Common myeloid progenitor, CD34-positive (primary cell): ENCODE results near the gene ETS1.

ENCODE experiments used
- CTCF ChIA-PET: fragments of 350-600 bp; sonication (Branson Sonifier 250); formaldehyde crosslinking; loops from one replicate; lab custom pipeline; 2021; ENCODE audit warnings: antibody characterized with exemption; lab: Charles Lee
- POLR2A ChIA-PET: fragments of 350-600 bp; sonication (Branson Sonifier 250); formaldehyde crosslinking; loops from one replicate; lab custom pipeline; 2021; ENCODE audit warnings: antibody characterized with exemption; lab: Charles Lee
- DNase-seq, 3 donors: peaks; one replicate each; pipeline versions ENCODE4 v3.0.0 to v3.0.0-alpha.2; 2013
- H3K27ac ChIP-seq, 2 experiments: 1 replicate in 1 of 2; 2 replicates in 1 of 2; pipeline ENCODE4 v1.7.0; 2013; ENCODE audit warnings: inconsistent platforms in 2 of 2, low read length in 2 of 2, mild to moderate bottlenecking in 2 of 2, low read depth in 1 of 2, moderate library complexity in 1 of 2; ENCODE audit not compliant: severe bottlenecking in 2 of 2, insufficient read depth in 1 of 2, poor library complexity in 1 of 2
- H3K27me3 ChIP-seq, 5 experiments: replicated peaks in 2 of 5; 1 replicate in 3 of 5; 2 replicates in 2 of 5; pipeline versions ENCODE4 v1.6.1 to v1.7.0; 2013; ENCODE audit warnings: low read length in 4 of 5, mild to moderate bottlenecking in 2 of 5, moderate library complexity in 2 of 5, inconsistent platforms in 1 of 5; ENCODE audit not compliant: insufficient read depth in 5 of 5, control insufficient read depth in 4 of 5
- H3K36me3 ChIP-seq, 4 experiments: 1 replicate in 2 of 4; 2 replicates in 2 of 4; pipeline versions ENCODE4 v1.6.1 to v1.7.0; 2013; ENCODE audit warnings: low read length in 3 of 4, control low read depth in 1 of 4, mild to moderate bottlenecking in 1 of 4; ENCODE audit not compliant: control insufficient read depth in 4 of 4, insufficient read depth in 4 of 4
- H3K4me1 ChIP-seq, 4 experiments: 1 replicate in 3 of 4; 2 replicates in 1 of 4; pipeline versions ENCODE4 v1.6.1 to v1.7.1; 2013; ENCODE audit warnings: low read length in 3 of 4, mild to moderate bottlenecking in 3 of 4, control low read depth in 1 of 4, inconsistent platforms in 1 of 4, moderate library complexity in 1 of 4; ENCODE audit not compliant: control insufficient read depth in 4 of 4, insufficient read depth in 4 of 4; ENCODE audit errors: control extremely low read depth in 1 of 4
- H3K4me3 ChIP-seq, 7 experiments: 1 replicate in 4 of 7; 2 replicates in 3 of 7; pipeline versions ENCODE4 v1.5.1 to v1.7.0; 2013; ENCODE audit warnings: mild to moderate bottlenecking in 7 of 7, low read length in 6 of 7, moderate library complexity in 6 of 7, inconsistent platforms in 2 of 7, low read depth in 2 of 7, control low read depth in 1 of 7; ENCODE audit not compliant: insufficient read depth in 4 of 7, control insufficient read depth in 1 of 7; ENCODE audit errors: extremely low read depth in 1 of 7
- H3K9me3 ChIP-seq, 5 experiments: 1 replicate in 4 of 5; 2 replicates in 1 of 5; pipeline versions ENCODE4 v1.6.1 to v1.7.1; 2013; ENCODE audit warnings: low read length in 4 of 5, mild to moderate bottlenecking in 2 of 5, inconsistent platforms in 1 of 5, low read depth in 1 of 5, moderate library complexity in 1 of 5; ENCODE audit not compliant: control insufficient read depth in 4 of 5, insufficient read depth in 2 of 5; ENCODE audit errors: control extremely low read depth in 1 of 5
- WGBS: methylation state at CpG from one replicate; pipeline ENCODE4 v1.1.5; 2013; ENCODE audit not compliant: insufficient coverage; 5-methylcytosine and 5-hydroxymethylcytosine counted together

Gene ETS1

GRCh38 chr11:128535468-128536457 is 51.6 kb downstream of the ETS1 start:
- CTCF ChIA-PET, result interaction anchor here (1.1 to 2.3 kb wide), 4 partner anchors 10 to 19 kb away, joined by 3 to 16 read pairs (median 4); no protein-coding TSS in a partner anchor
- Histone ChIP-seq H3K36me3 (no peaks in the 10 kb centered on the region), H3K9me3 (no peaks in the 10 kb centered on the region), H3K27ac (no peak overlapping the region), H3K27me3 (no peaks in the 10 kb centered on the region), H3K4me3 (no peak overlapping the region), H3K4me1 (peaks cover 0 to 5% (median 2%) of the 10 kb centered on the region in 4 experiments)
- no CpG with 5 or more reads among the region's 1 CpG for WGBS
- DNase-seq, result no peak
- POLR2A ChIA-PET, result no interaction called here

- Histone ChIP-seq H3K9me3 (no peaks in the 10 kb centered on the region), H3K4me1 (peaks cover 0 to 5% (median 2%) of the 10 kb centered on the region in 4 experiments), H3K27ac (no peak overlapping the region), H3K27me3 (no peaks in the 10 kb centered on the region), H3K36me3 (no peaks in the 10 kb centered on the region), H3K4me3 (no peak overlapping the region)
- ChIA-PET POLR2A (no interaction called here), CTCF (no interaction called here)
- DNase-seq, result no peak
- WGBS, result no CpG with 5 or more reads among the region's 2 CpGs
These were observed 53.9 kb downstream of the ETS1 start for GRCh38 chr11:128533472-128533871.

- Histone ChIP-seq H3K36me3 (no peaks in the 10 kb centered on the region), H3K9me3 (no peaks in the 10 kb centered on the region), H3K27me3 (no peaks in the 10 kb centered on the region), H3K4me1 (peaks cover 1 to 11% (median 6%) of the 10 kb centered on the region in 4 experiments), H3K27ac (no peak overlapping the region), H3K4me3 (no peak overlapping the region)
- WGBS, result 96% methylated on average over 3 of the region's 6 CpGs
- ChIA-PET POLR2A (no interaction called here), CTCF (no interaction called here)
- DNase-seq, result no peak
These were observed 54.7 kb downstream of the ETS1 start for GRCh38 chr11:128532572-128533091.

GRCh38 chr11:128532016-128532571 is 55.3 kb downstream of the ETS1 start:
- POLR2A ChIA-PET, result no interaction called here
- no peak overlapping the region for H3K27ac ChIP-seq
- WGBS, result 96% methylated on average over 3 of the region's 5 CpGs

GRCh38 chr11:128531588-128531987 is 55.8 kb downstream of the ETS1 start:
- H3K27me3 ChIP-seq, result no peaks in the 10 kb centered on the region
- no peaks in the 10 kb centered on the region for H3K36me3 ChIP-seq
- no peaks in the 10 kb centered on the region for H3K9me3 ChIP-seq
- no peak overlapping the region for H3K4me3 ChIP-seq
- H3K4me1 ChIP-seq, result peaks cover 5 to 19% (median 9%) of the 10 kb centered on the region in 4 experiments
- ChIA-PET POLR2A (interaction anchor here (0.8 kb wide), 1 partner anchor 295 kb away, joined by 3 read pairs; no protein-coding TSS in a partner anchor), CTCF (no interaction called here)
- no peak for DNase-seq
- 100% methylated on average over 1 of the region's 2 CpGs for WGBS
- H3K27ac ChIP-seq, result no peak overlapping the region

More at GRCh38 chr11:128532016-128532571, 55.3 kb downstream of the ETS1 start:
- DNase-seq, result no peak
- Histone ChIP-seq H3K9me3 (no peaks in the 10 kb centered on the region), H3K27me3 (no peaks in the 10 kb centered on the region), H3K4me3 (no peak overlapping the region), H3K4me1 (peaks cover 5 to 17% (median 9%) of the 10 kb centered on the region in 4 experiments), H3K36me3 (no peaks in the 10 kb centered on the region)
- CTCF ChIA-PET, result no interaction called here

GRCh38 chr11:128530118-128531074 is 57.0 kb downstream of the ETS1 start:
- H3K27me3 ChIP-seq, result no peaks in the 10 kb centered on the region
- H3K9me3 ChIP-seq, result no peaks in the 10 kb centered on the region
- H3K36me3 ChIP-seq, result no peaks in the 10 kb centered on the region
- no peak overlapping the region for H3K27ac ChIP-seq
- ChIA-PET POLR2A (interaction anchor here (0.8 kb wide), 1 partner anchor 294 kb away, joined by 3 read pairs; no protein-coding TSS in a partner anchor), CTCF (interaction anchor here (1.2 kb wide), 1 partner anchor 10 kb away, joined by 3 read pairs; no protein-coding TSS in a partner anchor)
- peak in 1 of 3 donors; percentile 42 for DNase-seq
- no peak overlapping the region for H3K4me3 ChIP-seq
- over 99% methylated on average over 7 of the region's 7 CpGs for WGBS
- peaks cover 6 to 25% (median 11%) of the 10 kb centered on the region in 4 experiments for H3K4me1 ChIP-seq
